Stimulated activated CD4-positive, alpha-beta T cell treated with anti-CD3 and anti-CD28 coated beads, Interleukin-12 subunit alpha, Interleukin-12 subunit beta, amount 100 ng/mL, for 4 hours (primary cell): ENCODE results near the gene PSME3IP1.

Source experiments
- DNase-seq: peaks from one replicate; pipeline ENCODE4 v3.0.0-alpha.2; 2020

PSME3IP1 gene

GRCh38 chr16:57166451-57166850 lies 19.4 kb downstream of the PSME3IP1 start:
- no peak for DNase-seq

- no peak for DNase-seq
Measured at GRCh38 chr16:57165938-57166337, 19.9 kb downstream of the PSME3IP1 start.

GRCh38 chr16:57165483-57165882 lies 20.4 kb downstream of the PSME3IP1 start:
- DNase-seq = no peak

DNA sequence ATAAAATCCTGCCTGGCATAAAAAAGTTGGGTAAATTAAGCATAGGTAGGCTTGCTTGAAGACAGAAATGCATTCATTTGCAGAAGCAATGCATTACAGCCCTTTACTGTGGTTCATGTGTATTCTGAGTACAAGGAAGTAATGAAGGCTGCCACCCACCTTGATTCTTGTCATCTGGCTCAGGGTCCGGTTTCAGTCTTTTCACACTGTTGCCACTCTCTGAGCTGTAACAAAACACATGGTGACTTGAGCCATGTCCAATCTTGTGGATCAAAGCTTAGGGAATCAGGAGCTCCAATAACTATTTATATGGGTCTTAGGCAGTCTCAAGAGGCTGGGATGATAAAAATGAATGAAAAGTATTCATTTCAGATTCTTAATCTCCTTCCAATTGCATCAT lies 22.0 kb downstream of the PSME3IP1 start:
- no peak for DNase-seq

- DNase-seq = no peak
Measured at GRCh38 chr16:57159447-57159846, 26.4 kb downstream of the PSME3IP1 start.

DNA sequence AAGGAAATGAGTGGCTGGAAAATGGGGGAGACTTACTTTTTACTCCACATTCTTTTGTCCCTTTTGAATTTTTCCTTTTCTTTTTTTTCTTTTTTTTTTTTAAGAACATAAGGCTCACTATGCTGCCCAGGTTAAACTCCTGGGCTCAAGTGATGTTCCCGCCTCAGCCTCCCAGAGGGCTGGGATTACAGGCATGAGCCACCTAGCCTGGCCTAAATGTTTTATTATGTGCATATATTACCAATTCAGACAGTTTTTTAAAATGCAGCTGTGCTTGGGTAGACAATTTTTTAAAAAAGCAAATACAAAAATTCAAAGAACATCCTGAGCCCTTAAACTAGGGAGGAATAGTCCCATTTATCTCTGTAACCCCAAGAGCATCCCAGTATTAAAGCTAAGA lies 28.3 kb downstream of the PSME3IP1 start:
- no peak for DNase-seq

GRCh38 chr16:57156351-57156703 lies 29.5 kb downstream of the PSME3IP1 start:
- no peak for DNase-seq

DNA sequence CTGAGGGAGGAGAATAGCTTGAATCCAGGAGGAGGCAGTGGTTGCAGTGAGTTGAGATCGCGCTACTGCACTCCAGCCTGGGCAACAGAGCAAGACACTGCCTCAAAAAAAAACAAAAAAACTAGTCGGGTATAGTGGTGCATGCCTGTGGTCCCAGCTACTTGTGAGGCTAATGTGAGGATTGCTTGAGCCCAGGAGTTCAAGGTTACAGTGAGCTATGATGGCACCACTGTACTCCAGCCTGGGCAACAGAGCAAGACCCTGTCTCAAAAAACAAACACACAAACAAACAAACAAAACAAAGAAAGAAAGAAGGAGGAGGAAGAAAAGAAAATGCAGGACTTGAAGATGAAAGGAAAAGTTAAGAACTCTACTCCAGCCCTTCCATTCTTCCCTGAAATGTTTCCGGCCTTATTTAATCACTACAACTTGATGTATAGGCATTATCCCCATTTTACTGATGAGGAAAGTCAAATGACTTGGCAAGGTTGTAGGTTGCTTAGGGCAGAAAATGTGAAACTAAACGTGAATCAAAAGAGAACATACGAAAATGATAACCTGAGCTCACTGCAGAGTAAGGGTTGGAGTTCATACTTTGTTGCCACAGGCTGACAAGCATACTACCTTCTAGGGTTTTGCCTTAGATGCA lies 30.0 kb downstream of the PSME3IP1 start:
- no peak for DNase-seq

DNA sequence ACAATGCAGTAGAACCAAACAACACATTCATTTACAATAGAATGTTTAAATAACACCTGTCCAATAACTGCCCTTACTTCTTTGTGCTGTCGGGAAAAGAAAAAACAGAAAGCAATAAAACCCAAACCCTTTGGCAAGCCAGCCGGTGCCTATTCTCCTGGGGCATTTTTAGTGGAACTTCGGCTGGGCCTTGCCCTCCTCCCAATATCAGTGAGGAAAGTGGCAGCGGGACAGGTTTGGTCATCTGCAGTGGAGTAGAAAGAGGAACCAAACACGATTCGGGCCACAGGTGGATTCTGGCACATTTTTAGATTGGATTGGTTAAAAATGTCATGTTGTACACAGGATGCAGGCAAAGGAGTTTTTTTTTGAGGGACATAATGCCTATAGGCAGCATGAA lies 32.0 kb downstream of the PSME3IP1 start:
- no peak for DNase-seq

GRCh38 chr16:57152096-57153093 lies 33.4 kb downstream of the PSME3IP1 start:
- DNase-seq = no peak

DNA sequence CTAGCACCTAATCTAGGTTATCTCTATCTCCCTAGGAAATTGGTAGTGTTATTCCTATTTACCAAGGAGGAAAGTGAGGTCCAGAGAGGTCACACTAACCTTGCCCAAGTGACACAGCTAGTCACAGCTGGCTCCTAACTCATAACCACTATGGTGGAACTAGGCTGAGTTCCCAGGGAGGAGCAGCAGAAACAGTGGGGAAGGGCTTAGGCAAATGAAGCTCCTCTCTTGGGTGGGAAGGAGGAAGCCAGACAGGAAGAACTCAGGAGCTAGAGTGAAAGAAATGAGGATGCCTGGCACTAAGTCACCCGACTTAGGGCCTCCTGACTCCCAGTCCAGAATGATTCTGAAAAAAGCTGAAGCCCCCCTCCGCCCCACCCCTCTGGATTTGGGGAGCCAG lies 34.5 kb downstream of the PSME3IP1 start:
- no peak for DNase-seq

DNA sequence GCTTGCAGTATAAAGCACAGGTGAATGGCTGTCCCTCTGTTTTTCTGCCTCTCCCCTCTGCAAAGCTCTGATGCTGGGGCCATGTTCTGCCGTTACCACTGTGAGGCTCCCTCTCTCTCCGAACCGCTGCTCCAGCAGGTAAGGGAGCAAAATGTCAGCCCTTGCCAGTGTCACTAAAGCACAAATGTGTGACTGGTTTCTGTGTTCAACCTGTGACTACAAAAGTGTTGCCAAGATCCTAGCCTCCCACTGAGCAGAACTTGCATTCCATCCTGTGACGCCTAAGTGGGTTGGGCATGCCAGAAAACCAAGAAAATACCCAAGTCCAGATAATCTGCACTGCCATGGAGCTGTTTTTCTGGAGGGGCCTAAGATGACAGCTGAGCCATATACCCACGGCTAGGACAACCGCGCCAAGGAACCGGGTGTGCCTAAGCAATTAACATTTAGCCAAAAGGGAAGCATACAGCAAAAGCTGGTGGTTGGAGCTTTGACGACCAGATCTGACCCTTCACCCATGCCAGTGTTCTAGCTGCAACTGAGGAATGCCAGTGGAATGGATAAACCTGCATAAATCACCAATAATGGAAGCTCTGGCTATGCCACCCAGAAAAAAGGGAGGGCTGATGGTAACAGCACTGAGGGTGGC lies 35.0 kb downstream of the PSME3IP1 start:
- no peak for DNase-seq

- no peak for DNase-seq
Measured at GRCh38 chr16:57149391-57149790, 36.4 kb downstream of the PSME3IP1 start.

DNA sequence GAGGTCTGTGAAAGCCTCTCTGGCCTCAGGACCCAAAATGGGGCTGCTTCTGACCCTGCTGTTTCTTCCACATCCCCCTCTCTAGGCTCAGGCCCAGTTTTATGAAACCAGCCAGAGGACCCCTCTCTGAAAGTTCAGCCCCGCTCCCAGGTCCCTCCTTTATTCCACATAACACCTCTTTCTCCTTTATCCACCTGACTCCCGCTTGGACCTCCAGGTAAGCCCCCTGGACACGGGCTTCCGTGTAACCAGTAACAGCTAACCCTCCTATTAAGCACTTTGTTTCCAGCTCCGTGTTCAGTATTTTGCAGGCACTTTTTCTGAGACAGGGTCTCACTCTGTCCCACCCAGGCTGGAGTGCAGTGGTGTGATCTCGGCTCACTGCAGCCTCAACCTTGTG lies 37.4 kb downstream of the PSME3IP1 start:
- DNase-seq = no peak

GRCh38 chr16:57147381-57148221 lies 38.2 kb downstream of the PSME3IP1 start:
- DNase-seq = no peak

GRCh38 chr16:57146735-57147134 lies 39.1 kb downstream of the PSME3IP1 start:
- no peak for DNase-seq

GRCh38 chr16:57146040-57146647 lies 39.7 kb downstream of the PSME3IP1 start:
- DNase-seq = no peak

- DNase-seq = no peak
Measured at GRCh38 chr16:57145046-57146021, 40.5 kb downstream of the PSME3IP1 start.

GRCh38 chr16:57144027-57144426 lies 41.8 kb downstream of the PSME3IP1 start:
- no peak for DNase-seq

GRCh38 chr16:57143149-57143921 lies 42.5 kb downstream of the PSME3IP1 start:
- no peak for DNase-seq
